HepG2 (cell line): Measurements from ENCODE around the gene PAQR5. TPM values are rescaled to one million over a fixed set of nuclear protein-coding genes. Genes with fewer than 3 reads are reported as not detected.

Source experiments
- ARID5B ChIP-seq: IDR thresholded peaks from 2 replicates; pipeline ENCODE4 v1.4.0; 2020; ENCODE audit warnings: mild to moderate bottlenecking, missing genetic modification reagents
- FOSL1 ChIP-seq: sonication (generic); formaldehyde crosslinking; IDR thresholded peaks from 2 replicates; pipeline ENCODE4 v1.9.0; 2021; ENCODE audit warnings: missing genetic modification reagents, borderline replicate concordance
- GZF1 ChIP-seq: sonication (generic); formaldehyde crosslinking; IDR thresholded peaks from 2 replicates; pipeline ENCODE4 v1.5.1; 2020; ENCODE audit warnings: mild to moderate bottlenecking, missing genetic modification reagents
- HINFP ChIP-seq: sonication (generic); formaldehyde crosslinking; IDR thresholded peaks from 2 replicates; pipeline ENCODE4 v1.4.0; 2020; ENCODE audit warnings: low read depth, mild to moderate bottlenecking, missing genetic modification reagents
- IRF9 ChIP-seq: sonication (generic); formaldehyde crosslinking; IDR thresholded peaks from 2 replicates; pipeline ENCODE4 v1.8.0; 2022; ENCODE audit warnings: missing genetic modification reagents, mild to moderate bottlenecking, borderline replicate concordance
- MIXL1 ChIP-seq: IDR thresholded peaks from 2 replicates; pipeline ENCODE4 v1.6.1; 2016
- MLX ChIP-seq: IDR thresholded peaks from 2 replicates; pipeline ENCODE4 v1.6.1; 2016
- ONECUT2 ChIP-seq: sonication (generic); formaldehyde crosslinking; IDR thresholded peaks from 2 replicates; pipeline ENCODE4 v1.4.0; 2020; ENCODE audit warnings: missing genetic modification reagents
- RAD21 ChIP-seq: fragments of 450-650 bp; formaldehyde crosslinking; IDR thresholded peaks from 2 replicates; pipeline ENCODE4 v1.5.0; 2020; ENCODE audit warnings: mild to moderate bottlenecking
- RARA ChIP-seq: IDR thresholded peaks from 2 replicates; pipeline ENCODE4 v1.6.1; 2016; ENCODE audit warnings: missing genetic modification reagents, missing compliant biosample characterization
- REST ChIP-seq, 2 experiments: IDR thresholded peaks; 2 replicates each; pipeline ENCODE4 v1.6.1; 2011 to 2012; ENCODE audit warnings: low read length in 2 of 2, borderline replicate concordance in 1 of 2, low read depth in 1 of 2, mild to moderate bottlenecking in 1 of 2, moderate library complexity in 1 of 2
- TFE3 ChIP-seq: IDR thresholded peaks from 2 replicates; pipeline ENCODE4 v1.6.1; 2016
- WIZ ChIP-seq: sonication (generic); formaldehyde crosslinking; IDR thresholded peaks from 2 replicates; pipeline ENCODE4 v1.5.1; 2020; ENCODE audit warnings: mild to moderate bottlenecking, missing genetic modification reagents
- ZBTB21 ChIP-seq: sonication (generic); formaldehyde crosslinking; IDR thresholded peaks from 2 replicates; pipeline ENCODE4 v1.4.0; 2020; ENCODE audit warnings: missing genetic modification reagents
- ZNF703 ChIP-seq: sonication (generic); formaldehyde crosslinking; IDR thresholded peaks from 2 replicates; pipeline ENCODE4 v1.5.1; 2020; ENCODE audit warnings: missing genetic modification reagents, mild to moderate bottlenecking, moderate library complexity, borderline replicate concordance
- polyA plus RNA-seq, 8 experiments: library from polyadenylated mRNA; depleted of rRNA in 3 of 8; stranded (reverse) in 7 of 8; unstranded in 1 of 8; fragments of >200 nt; fragmentation: Illumina TruSeq in 4 of 8; extraction: Trizol in 4 of 8; gene quantifications; 2 replicates each; pipeline versions ENCODE4 v1.2.1 to v1.2.3, GENCODE V29; 2011 to 2016; ENCODE audit warnings: low read depth in 4 of 8, missing spikeins in 1 of 8, mixed read lengths in 1 of 8; ENCODE audit not compliant: insufficient read depth in 1 of 8
- total RNA-seq, 5 experiments: library from RNA; depleted of rRNA; stranded (reverse); fragments of >200 nt; fragmentation: Illumina TruSeq; extraction: Trizol; gene quantifications; 2 replicates each; pipeline ENCODE4 v1.2.3, GENCODE V29; 2016; ENCODE audit warnings: low read depth in 1 of 5

PAQR5 gene
- total and polyA plus RNA-seq, 2 of the 13 experiments (the other 11 are each of a cell fraction or from before 2014, with no cell fraction given), result 0.53 to 1.3 TPM

- no peak for TF ChIP-seq REST (IDR thresholded peaks at IDR 0.05; ENCODE audit: borderline replicate concordance in 1 of 2, low read depth in 1 of 2, low read length in 2 of 2)
- TF ChIP-seq GZF1 (CRISPR knock-in tag), result no peak
- TF ChIP-seq RAD21 (CRISPR knock-in tag), result 0 out of 2 replicates have a peak, but pooled peaks have one; percentile 17
- no peak for TF ChIP-seq ZNF703
- no peak for TF ChIP-seq WIZ (CRISPR knock-in tag)
- TF ChIP-seq ARID5B (CRISPR knock-in tag), result peak; percentile 14; the same call in 1 of the 2 replicates
- TF ChIP-seq ONECUT2 (CRISPR knock-in tag), result no peak
- no peak for TF ChIP-seq FOSL1 (CRISPR knock-in tag)
- peak; percentile 33; the same call in 1 of the 2 replicates for TF ChIP-seq MIXL1 (CRISPR knock-in tag)
- TF ChIP-seq MLX (CRISPR knock-in tag), result no peak
- TF ChIP-seq RARA, result 0 out of 2 replicates have a peak, but pooled peaks have one; percentile 19
- TF ChIP-seq ZBTB21, result no peak
- TF ChIP-seq IRF9 (CRISPR knock-in tag), result peak; percentile 80; the same call in 1 of the 2 replicates
- no peak for TF ChIP-seq TFE3
- peak; percentile 53; the same call in 1 of the 2 replicates for TF ChIP-seq HINFP (CRISPR knock-in tag)
These were observed 115.3 kb downstream of the PAQR5 start, which contains the start of gene KIF23 (continued) for GRCh38 chr15:69413822-69414700.
